Midbrain (tissue), 1 donor: Measurements from ENCODE around the gene ZMIZ1.

Experiments
- DNase-seq: peaks from one replicate; lab custom pipeline; 2025; lab: John Stamatoyannopoulos, UW

ZMIZ1 gene

DNA sequence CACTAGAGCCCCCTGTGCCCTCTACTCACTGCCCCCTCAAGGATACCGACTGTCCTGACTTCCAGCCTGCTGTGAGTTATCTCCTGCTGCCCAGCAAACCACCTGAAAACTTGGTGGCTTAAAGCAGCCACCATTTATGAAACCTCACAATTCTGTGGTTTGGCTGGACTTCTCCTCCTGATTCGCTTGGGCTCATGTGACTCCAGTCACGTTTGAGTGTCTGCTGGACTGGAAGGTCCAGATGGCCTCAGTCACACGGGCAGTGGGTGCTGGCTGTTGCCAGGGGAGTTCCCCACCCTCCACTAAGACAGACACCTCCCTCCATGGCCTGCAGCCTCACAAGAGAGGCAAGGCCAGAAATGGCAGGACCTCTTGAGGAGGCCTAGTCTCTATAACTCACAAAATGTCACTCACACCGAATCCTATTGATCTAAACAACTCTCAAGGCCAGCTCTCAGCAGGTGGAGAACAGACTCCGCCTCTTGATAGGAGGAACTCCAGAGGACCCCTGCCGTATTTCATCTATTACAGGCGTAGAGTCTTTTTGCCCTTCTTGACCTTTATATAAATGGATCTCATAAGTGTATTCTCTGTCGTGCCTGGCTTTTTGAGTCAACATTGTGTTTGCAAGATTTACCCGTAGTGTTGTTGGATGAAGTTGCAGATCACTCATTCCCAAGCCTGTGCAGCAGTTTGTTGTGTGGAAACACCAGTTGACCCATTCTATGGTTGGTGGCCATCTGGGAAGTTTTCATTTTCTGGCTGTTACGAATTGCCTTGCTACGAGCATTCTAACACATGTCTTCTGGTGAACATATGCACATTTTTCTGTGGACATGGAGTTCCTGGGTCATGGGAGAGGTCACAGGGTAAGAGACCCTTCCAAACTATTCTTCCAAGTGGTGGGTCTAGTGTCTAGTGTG is 48.3 kb downstream of the ZMIZ1 start:
- no peak for DNase-seq

DNA sequence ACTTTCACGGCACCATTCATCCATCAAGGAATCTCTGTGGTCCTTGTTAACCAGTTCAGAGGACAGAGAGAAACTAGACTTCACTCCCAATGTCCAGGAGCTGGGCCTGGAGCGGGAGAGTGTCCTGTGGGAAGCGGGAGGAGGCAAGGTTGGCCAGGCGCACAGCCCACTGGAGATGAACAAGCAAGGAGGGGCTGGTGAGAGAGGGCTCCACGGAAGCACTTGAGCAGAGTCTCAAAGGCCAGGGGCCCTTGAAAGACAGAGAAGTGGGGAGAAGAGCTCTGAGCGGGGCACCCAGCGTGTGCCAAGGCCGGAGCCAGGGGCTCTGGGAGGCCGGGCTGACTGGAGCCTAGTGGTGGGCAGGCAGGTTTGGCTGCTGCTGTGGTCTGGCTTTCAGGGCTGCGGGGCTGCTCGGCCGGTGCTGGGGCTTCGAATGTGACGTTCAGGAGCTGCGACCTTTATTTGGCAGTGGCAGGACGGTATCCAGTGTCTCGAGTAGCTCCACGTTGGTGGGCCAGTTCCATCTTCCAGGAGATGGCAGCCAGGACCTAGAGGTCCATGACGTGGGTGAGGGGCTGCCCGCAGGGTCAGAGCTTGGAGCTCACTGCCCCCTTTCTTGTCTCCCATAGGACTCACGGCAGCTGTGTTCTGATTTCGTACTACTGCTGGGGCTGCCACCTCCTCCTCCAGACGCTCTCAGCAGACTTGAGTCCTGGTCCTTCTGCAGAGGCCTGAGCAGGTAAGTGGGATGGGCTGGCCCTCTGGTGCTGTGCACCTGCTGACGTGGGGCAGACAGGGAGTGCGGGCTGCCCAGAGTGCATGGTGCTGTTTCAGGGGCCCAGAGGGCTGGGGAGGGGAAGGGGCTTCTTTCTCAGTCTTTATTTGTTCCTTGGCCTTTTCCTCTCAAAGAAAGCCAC is 49.8 kb downstream of the ZMIZ1 start:
- DNase-seq: no peak

DNA sequence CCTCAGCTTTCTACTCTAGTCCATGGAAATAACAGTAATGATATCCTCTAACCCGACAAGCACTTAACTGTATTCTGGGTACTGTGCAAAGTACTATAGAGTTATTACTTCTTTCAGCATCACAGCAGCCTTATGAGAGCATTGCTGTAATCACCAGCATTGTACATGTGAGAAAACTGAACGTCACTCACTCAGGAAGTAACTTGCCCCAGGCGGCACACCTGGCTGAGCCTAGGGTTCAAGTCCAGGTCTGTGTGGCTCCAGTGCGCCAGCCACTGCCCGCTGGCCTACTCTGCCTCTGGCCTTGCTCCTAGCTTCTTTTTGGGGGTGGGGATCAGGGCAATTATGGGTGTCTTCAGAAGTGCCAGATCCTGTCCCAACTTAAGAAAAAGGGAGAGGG is 50.5 kb downstream of the ZMIZ1 start:
- DNase-seq: no peak

DNA sequence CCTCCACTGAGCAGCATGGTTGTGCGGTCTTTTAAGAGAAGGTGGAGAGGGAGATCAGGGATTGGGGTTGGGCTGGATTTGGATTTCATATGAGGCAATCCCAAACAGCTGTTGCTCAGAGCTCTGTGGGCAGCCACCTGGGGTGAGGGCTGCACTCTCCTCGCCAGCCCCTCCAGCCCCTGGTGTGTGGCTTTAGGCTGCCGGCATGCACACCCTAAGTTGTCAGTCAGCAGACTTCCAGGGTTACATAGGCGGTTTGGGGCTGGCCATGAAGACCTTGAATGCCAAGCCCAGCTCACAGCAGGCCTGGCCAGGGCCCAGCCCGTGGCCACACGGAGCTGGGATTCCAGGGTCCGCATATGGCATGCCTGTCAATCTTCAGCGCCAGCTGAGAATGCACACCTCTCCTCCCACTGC is 54.8 kb downstream of the ZMIZ1 start:
- no peak for DNase-seq

DNA sequence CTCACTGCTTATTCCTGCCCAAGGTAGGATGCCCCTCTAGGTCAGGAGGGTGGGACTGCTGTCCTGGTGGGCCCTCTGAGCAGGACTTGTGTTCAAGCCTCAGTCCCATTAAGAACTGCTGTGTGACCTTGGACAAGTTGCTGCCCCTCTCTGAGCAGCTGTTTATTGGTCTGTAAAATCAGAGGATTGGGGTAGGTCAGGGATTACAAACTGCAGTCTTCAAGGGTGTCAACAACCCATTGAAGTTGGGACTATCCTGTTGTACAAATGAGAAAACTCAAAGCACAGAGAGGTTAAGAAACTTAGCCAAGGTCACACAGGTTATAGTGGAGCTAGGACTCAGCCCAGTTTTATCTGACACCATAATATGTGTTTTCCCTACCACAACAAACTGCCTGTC is 55.3 kb downstream of the ZMIZ1 start:
- DNase-seq: no peak

DNA sequence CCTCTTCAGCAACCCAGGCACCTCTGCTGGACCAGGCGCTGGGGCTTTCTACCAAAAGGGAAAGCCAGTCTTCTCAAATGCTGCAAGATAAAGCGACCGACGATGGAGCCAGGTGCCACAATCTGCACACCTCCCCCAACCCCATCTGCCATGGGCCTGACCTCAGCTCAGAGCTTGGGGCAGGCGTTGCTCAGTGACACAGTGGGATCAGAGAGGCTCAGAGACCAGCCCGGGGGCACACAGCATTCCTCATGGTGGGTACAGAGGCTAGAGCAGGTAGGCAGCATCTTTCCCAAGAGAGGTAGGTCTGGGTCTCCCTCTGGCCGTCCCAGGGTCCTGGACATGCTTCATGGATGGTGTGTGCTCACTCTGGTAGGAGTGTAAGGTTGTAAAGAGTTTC is 56.3 kb downstream of the ZMIZ1 start:
- no peak for DNase-seq

DNA sequence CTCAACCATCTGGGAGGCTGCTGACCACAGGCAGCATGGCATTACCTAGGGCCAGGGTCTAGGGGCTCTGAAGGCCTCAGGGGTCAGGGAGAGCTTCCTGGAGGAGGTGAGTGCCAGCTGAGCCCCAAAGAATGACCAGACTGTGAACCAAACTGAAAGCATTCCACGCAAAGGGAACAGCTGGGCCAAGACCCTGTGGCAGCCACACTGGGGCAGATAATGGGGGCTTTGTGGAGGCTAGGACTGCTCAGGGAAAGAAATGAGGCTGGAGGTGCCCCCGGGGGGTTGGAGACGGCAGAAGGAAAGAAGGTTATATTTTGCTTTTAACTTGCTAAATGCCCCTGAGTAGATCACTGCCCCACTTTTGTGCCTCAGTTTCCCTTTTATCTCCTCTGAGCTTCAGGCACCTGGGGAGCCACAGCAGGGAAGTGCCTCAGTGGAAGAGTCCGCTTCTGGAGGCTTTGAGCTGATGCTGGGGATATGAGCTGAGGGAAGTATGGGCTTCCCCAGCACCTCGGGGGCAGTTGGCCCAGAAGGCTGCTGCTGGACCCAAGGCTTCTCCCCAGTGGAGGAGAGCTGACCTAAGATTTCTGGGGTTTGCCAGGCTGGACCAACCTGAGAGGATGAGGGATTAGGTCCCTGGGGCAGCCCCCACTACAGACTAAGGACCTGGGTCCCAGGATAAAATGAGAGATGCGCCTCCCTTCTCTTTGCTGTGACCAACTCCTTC is 57.8 kb downstream of the ZMIZ1 start:
- DNase-seq: no peak

DNA sequence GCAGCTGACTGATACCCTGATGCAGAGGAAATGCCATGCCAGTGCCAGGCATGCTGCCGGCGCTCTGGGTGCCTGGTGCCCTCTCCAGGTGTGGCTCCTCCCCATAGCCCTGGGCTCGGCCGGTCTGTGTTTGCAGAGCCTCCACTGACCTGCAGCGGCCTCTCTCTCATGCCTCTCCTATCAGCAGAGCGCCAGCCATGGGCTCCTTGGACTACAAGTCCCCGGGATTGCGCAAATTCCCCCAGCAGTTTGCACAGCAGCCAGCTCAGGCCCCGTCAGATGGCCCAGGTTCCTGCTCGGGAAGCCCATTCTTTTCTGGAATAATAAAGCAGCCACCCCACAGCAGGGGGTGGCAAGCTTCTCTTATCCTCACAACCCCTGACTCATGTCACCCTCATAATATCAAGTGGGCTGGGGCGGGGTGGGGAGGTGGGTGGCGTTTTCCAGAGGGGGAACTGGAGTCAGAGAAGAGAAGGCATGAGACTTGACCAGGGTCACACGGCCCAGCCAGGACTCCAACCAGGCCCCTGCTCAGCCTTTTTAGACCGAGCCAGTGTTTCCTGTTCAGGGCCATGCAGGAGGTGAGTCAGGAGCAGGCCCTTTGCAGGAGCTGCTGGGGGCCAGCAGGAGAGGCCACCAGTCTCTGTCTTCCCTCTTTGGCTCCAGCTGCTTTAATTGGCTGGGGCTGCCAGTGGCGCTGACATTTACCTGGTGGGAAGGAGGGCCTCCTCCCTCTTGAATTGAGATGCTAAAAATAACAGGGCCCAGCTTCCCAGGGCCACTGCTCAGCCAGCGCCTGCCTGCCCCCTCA is 58.6 kb downstream of the ZMIZ1 start:
- no peak for DNase-seq

DNA sequence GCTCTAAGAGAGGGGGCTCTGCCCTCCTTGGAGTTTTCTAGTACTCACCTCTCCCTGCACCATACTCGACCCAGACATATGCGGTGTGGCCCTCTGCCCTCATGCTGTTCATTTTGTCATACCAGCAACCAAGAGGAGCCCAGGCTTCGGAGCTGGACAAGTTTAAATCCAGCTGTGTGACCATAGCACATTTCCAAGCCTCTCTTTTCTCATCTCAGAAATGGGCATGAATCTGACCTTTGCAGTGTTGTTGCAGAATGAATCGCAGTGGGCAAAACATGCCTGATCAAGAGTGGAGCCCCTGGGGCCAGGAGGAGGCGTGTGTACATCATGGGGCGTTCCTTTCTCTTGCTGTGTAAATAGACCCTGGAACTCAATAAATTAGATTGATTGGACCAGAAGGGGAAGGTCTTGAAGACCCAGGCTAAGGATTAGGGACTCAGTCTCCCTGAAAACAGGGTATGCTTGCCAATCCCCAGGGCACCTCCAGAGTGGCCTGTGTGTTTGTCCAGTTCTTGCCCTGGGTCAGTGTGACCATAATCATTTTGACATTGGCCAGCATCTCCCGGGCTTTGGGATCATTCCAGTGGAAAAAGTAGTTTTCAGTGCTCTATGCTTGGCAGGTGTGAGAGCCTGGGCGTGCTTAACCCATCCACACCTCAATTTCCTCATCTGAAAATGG is 59.6 kb downstream of the ZMIZ1 start:
- no peak for DNase-seq

DNA sequence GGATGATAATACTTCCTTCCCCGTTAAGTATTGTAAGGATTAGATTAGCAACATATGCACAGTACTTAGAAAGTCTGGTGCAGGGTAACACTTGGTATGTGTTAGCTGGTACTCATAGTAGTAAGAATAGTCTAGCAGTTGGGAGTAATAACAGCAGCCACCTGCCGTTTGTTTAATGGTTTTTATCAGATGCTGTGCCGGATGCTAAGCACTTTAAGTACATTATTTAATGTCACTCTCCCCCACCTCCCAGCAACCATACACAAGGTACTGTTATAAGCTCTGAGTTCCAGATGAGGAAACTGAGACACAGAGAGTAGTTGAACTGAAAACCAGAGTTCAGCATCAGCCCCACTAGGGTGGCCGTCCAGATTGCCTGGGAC is 60.1 kb downstream of the ZMIZ1 start:
- DNase-seq: no peak

DNA sequence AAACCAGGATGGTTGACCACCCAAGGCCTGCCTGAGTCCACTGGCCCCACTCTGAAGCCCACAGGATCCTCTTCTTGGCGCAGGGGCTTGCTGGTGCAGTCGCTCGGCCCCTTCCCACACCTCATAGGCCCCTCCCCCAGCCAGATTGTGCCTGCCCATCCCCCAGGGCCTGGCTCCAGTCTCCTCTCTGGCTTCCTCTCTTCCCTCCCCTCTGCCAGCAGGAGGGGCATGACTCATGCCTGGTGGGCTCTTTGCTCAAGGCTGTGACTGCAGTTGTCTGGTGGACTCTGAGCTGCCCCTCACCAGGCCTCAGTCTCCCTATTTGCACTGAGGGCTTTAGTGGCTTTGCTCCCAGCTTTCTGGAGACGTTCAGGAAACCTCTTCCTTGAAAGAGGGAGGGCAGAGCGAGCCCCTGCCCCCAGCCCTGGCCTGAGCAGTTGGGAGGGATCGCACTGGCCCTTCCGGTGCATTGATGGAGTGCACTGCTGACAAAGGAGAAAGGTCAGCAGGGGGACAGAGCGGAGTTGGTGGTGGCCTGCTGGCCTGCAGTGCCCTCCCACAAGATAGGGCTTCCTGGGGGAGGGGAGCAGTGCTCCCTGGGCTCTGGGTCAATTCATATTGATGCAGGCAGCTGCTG is 60.7 kb downstream of the ZMIZ1 start:
- no peak for DNase-seq

DNA sequence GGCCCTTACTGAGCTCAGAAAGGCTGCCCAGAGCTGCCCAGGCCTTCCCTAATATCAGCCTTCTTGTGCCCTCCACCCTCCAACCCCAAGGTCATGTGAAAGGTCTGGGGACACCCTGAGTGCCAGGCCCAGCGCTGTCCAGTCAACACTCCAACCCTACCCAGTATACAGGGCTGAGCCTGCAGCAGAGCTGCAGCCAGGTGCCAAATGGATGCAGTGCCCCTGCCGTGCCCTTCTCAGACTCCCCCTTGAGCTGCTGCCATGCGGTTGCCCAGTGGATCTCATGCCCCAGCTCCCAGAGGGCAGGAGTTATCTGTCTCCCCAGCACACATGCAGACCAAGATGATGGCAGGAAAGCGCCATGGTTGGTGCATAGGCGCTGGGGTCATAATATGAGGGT is 61.5 kb downstream of the ZMIZ1 start:
- no peak for DNase-seq

DNA sequence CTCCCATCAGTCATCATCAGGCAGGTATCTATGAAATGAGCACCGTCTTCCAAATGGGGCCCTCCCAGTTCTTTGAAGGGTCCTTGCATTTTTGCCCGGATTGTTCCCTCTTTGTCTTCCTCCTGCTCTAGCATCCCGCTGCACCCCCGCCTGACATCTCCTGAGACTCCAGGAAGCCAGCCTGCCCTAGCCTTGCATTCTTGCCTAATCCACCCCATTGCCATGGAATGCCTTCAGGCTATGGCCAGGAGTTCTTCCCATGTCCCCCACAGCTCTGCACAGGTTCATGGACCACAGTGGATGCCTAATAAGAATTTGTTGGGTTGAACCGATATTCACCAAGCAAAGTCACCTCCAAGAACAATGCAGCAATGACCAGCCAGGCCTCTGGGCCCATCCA is 62.1 kb downstream of the ZMIZ1 start:
- DNase-seq: no peak

DNA sequence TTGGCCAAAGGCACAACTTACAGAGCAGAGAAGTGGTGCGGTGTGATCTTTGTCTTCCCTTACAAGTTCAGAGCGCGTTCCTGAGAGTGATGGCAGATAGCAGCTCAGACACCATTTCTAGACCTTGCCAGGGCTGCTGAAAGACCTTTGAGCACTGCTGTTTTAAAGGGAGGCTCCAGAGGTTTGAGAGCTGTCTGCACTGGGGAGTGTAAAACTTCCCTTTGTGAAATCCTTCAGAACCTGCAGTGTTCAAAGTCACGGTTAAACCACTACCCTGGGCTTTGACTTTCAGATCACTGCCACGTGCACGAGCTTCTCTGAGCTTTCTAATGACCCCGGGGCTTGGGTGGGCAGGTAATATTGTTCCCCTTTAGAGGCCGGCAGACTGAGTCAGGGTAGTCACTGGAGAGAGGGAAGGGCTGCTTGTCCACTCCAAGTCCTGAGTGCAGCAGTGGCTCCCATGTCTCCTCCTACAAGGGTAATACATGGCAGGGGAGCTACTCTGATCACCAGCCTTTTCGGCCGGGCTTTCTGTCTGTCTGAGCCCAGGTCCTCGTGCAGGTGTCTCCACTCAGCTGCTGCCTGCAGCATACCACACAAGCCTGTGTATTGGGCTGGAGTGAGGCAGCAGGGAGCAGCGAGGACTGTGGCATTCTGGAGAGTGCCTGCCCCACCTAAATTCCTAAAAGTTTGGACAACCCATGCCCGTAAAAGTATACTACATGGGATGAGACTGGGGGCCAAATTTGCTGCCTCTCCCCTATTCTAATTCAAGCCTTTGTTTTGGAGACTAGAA is 63.3 kb downstream of the ZMIZ1 start:
- DNase-seq: no peak

DNA sequence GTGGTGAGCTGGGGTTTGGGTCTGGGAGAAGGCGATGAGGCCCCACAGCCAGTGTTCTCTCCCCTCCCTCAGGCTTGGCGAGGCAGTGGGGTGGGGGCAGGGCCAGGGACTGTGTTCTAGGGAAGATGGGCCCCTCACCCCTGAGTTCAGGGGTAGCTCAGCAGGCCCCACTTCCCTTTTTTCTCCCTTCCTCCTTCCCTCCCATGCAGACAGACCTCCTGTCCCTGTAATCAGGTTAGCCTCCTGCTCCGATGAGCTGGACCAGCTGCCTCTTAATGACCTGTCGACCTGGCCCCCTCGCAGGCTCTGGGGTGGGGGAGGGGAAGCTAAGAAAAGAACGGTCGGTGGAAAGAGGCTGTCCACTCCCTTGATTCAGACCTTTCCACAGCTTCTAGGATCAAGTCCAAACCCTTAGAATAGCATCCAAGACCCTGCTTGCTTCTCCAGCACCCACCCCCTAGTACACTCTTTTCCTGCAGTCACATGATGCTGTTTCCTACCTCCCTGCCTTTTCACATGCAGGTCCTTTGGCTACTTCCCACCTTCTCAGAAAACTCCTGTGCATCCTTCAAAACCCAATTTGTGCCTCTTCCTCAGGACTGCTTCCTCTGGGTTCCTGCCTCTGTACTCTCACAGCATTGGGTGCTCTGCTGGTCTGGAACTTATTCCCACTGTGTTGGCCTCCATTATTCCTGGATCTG is 64.1 kb downstream of the ZMIZ1 start:
- no peak for DNase-seq

DNA sequence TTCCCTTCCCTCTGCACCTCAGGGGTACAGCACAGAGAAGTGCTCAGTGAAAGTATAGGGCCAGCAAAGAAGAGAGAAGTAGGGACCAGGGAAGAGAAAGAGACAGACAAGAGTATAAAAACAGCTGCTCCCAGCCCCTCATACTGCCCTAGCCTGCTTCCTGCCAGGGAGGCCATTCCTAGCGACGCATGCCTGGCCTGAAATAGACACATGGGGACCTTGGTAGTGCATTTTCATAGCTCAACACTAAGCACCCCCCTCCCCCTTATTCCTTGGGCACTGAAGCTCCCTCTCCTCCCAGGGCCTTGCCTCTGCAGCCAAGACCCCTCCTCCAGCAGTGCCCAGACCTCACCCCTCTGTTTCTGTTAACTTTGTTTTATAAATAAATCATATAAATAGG is 64.7 kb downstream of the ZMIZ1 start:
- DNase-seq: no peak

DNA sequence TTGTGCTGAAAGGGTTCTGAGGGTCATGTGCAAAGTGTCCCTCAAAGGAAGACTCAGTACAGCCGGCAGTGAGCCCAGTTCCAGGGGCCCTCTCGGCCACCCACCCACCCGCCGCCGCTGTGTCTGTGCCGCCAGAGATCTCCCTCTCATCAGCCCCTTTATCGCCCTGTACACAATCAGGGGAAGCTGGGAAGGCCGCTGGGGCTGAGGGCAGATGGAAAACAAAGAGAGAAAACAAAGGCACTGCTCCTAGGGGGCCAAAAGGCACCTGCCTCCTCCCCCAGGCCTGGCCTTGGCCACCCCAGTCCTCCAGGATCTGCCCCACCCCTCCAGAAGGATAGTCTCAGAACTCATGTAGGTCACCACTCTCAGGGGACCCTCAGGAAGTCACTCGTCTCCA is 67.0 kb downstream of the ZMIZ1 start:
- DNase-seq: no peak

DNA sequence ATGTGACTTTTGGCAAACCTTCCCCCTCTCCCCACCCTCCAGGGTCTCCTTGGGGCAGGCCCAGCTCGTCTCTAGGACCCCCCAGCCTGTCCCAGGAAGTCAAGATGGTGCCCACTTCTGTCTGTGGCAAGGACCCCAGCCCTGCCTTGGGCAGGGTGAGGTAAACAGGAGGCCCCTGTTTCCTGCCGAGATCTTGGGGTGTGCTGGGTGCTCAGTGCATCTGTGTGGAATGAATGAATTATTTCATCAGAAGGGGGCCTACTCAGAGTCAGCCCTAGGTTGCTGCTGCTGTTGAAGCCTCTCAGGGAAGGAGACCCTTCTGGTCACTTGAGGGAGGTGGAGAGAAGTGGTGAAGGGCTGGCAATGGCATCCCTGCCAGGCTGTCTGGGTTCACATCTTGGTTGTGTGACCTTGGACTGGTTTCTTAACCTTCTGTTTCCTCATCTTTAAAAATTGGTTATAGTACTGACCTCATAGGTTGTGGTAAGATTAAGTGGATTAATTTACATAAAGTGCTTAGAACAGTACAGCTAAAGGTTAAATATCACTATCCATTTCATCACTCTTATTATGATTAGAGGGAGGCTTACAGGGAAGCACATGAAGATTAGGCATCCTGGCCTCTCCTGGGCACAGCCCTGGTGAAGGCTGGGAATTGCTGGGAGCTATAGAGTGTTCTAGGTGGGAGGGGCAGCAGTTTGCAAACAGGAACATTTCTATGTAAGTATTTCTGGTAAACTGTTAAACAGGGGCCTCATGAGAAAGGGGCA is 67.7 kb downstream of the ZMIZ1 start:
- no peak for DNase-seq
